MG63 (cell line): ENCODE measurements around the gene NPY. TPM values are rescaled to one million over a fixed set of nuclear protein-coding genes. Genes with fewer than 3 reads are reported as not detected.

Experiments
- DNase-seq: peaks from one replicate; pipeline ENCODE4 v3.0.0-alpha.2; 2020
- H3K27me3 ChIP-seq: fragments of 250-450 bp; sonication (Bioruptor Pico); 2 replicates; pipeline ENCODE4 v1.5.1; 2020; ENCODE audit warnings: mild to moderate bottlenecking, moderate library complexity
- H3K36me3 ChIP-seq: fragments of 250-450 bp; sonication (Bioruptor Pico); 2 replicates; pipeline ENCODE4 v1.5.1; 2020; ENCODE audit warnings: mild to moderate bottlenecking, moderate library complexity
- H3K4me3 ChIP-seq: fragments of 250-450 bp; sonication (Bioruptor Pico); 2 replicates; pipeline ENCODE4 v1.5.1; 2020; ENCODE audit warnings: mild to moderate bottlenecking, moderate library complexity
- H3K9me3 ChIP-seq: fragments of 250-450 bp; sonication (Bioruptor Pico); 2 replicates; pipeline ENCODE4 v1.5.1; 2020; ENCODE audit warnings: mild to moderate bottlenecking, moderate library complexity
- total RNA-seq: library from RNA; depleted of rRNA; stranded (reverse); fragments of >200 nt; shearing (Covaris generic); gene quantifications from 2 replicates; pipeline ENCODE4 v1.2.3, GENCODE V29; 2014; ENCODE audit warnings: low replicate concordance

The NPY gene
- total RNA-seq, 1 experiment from 2014 or later = not detected

DNA sequence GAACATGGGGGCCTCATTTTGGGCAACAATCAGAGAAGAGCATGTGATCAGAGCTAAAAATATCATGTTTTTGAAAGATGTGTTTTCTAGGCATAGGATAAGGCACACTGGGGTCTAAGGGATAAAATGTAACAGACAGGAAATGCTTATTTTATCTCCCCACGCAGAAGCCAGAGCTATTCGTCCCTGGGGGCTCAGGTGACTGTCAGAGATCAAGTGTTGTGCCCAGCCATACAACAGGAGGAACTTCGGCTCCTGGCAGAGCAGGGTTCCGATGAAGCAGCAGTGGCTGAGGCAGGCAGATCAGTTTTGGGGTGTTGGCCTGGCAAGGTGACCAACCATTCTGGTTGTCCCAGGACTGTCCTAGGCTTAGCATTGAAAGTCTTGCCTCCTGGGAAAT is 15.2 kb downstream of the NPY start:
- no peaks in the 10 kb centered on the region for H3K9me3 ChIP-seq
- no peaks in the 10 kb centered on the region for H3K36me3 ChIP-seq
- H3K27me3 ChIP-seq = 0 out of 2 replicates have a peak, but pooled peaks cover 2% of the 10 kb centered on the region
- no peak for DNase-seq
- H3K4me3 ChIP-seq = no peak overlapping the region

DNA sequence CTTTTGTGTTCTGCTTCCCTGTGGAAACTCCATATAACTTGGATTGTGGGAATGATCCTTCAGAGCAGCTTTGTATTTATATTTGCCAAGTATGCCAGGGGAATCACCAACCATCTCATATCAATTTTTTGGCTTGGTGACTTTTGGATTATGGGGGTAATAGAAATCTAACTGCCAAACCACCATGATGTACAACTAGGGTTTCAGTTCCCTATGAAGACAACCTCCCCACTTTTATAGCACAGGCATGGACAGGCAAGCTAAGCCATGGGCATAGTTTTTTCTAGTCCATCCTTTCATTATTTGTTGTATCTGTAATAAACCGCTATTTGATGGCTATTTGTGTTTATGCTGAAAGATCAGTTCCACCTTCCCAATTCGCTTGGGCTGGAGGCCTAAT is 17.7 kb downstream of the NPY start:
- peaks cover 2% of the 10 kb centered on the region; the same call in 1 of the 2 replicates for H3K27me3 ChIP-seq
- no peak for DNase-seq
- no peak overlapping the region for H3K4me3 ChIP-seq
- H3K36me3 ChIP-seq = no peaks in the 10 kb centered on the region
- no peaks in the 10 kb centered on the region for H3K9me3 ChIP-seq

DNA sequence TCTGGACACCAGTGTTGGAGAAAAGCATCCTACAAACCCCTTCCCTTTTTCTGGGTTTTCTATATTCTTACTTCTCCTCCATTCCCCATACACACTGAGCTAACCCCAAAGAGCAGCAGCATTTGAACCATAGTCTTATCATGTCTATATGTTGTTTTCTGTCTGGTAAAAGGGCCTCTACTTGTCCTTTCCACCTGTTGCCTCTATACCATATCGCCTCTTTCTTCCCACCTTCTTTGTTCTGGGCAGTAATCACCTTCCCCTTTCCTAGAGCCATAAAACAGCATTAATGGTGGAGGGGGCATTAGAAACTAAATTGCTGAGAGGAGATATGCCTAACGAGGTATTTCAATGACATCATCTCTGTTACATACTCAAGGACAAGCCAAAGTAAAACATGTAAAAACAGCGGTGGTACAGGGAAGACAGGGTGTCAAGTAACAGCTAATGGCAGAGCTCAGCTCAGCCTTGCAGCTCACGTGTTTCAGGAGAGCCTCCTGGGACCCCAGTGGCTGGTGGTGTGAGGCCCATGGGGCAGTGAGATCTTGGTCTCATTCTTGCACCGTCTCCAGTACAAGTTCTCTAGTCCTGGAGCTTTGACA is 20.6 kb downstream of the NPY start:
- Histone ChIP-seq H3K27me3 (peaks cover 1% of the 10 kb centered on the region; the same call in 1 of the 2 replicates), H3K9me3 (no peaks in the 10 kb centered on the region), H3K36me3 (no peaks in the 10 kb centered on the region), H3K4me3 (no peak overlapping the region)
- no peak for DNase-seq

DNA sequence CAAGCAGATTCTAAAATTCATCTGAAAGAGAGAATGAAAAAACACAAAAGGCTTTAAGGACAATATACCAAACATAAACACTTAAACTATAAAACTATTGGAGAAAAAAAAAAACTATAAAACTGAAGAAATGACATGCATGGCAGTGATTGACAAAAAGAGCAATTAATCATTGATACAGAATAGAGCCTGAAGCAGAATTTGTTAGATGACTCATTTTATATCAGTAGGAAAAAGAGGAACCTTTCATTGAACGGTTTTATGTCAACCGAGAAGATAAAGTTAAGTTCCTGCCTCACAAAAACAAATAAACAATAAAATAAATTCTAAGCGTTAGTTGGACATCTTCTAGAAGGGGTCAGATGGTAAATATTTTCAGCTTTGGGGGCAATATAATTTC is 23.3 kb downstream of the NPY start:
- Histone ChIP-seq H3K27me3 (no peaks in the 10 kb centered on the region; the same call in 1 of the 2 replicates), H3K36me3 (no peaks in the 10 kb centered on the region), H3K9me3 (no peaks in the 10 kb centered on the region), H3K4me3 (no peak overlapping the region)
- DNase-seq = no peak

DNA sequence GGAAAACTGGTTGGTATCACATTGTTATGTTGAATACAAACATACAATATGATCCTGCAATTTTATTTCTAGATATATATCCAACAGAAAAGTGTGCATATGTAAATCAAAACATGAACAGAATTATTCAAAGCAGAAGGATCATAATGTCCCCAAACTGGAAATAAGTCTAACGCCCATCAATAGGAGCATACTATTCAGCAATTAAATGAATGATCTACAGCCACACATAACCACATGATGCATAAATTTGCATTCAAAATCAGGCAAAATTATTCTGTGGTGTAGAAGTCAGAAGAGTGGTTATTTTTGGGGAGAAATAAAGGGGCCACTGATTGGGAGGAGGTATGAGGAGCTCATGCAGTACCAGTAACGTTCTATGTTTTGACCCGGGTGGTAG is 28.6 kb downstream of the NPY start:
- Histone ChIP-seq H3K27me3 (no peaks in the 10 kb centered on the region), H3K36me3 (no peaks in the 10 kb centered on the region), H3K9me3 (no peaks in the 10 kb centered on the region), H3K4me3 (no peak overlapping the region)
- DNase-seq = no peak

DNA sequence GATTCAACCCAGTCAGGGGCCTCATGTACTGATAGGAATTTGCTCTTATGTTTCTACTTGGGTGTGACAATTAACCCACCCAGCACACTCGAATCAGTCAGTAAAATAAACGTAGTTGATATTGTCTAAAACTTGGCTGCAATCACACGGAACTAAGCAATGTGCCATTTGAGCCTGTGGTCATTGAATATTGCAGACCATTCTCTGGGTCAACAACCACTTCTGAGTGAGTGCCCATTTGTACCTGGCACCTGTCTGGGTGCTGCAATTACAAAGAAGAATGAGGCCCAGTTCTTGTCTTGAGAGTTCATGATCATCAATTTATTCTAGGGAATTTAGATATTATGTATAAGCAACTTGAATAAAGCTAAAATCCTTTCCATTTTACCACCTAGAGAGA is 29.8 kb downstream of the NPY start:
- Histone ChIP-seq H3K4me3 (no peak overlapping the region), H3K27me3 (no peaks in the 10 kb centered on the region), H3K36me3 (no peaks in the 10 kb centered on the region), H3K9me3 (no peaks in the 10 kb centered on the region)
- DNase-seq = no peak

DNA sequence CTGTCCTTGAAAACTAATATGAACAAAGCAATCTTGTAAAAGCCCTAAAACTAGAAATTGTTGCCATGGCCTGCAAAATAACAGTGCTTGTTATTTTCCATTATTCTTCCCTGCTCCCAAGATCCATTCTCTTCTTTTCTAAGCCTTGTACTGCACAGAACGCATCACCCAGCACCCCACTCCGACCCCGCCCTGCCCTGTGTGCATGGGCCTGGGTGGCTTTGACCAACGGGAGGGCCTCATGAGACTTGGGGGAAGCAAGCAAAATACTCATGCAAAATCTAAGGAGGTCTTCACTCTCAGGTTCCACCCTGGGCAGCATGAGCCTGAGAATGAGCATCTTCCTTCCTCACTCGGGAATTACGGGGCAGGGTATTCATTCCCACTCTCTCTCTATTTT is 32.4 kb downstream of the NPY start:
- Histone ChIP-seq H3K36me3 (no peaks in the 10 kb centered on the region), H3K9me3 (no peaks in the 10 kb centered on the region), H3K27me3 (peaks cover 6% of the 10 kb centered on the region), H3K4me3 (no peak overlapping the region)
- DNase-seq = no peak

DNA sequence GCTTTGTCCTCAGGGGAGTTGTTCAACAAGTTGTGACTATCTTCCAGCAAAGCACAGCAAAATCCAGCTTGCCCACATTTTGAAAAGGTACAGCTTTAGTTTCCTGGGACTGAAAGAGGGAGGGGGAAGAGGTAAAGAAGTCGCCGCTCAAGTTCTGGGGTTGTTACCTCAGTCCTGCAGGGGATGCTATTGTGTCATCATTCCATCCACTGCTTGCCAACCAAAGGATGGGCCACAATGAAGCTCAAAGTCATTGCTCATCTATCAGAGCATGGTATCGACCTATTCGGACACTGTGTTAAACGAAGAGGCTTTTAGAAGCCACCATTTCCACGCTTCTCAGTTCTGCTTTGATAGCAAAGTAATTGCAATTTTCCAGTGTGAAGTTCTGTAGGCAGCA is 34.3 kb downstream of the NPY start:
- no peak for DNase-seq
- peaks cover 9% of the 10 kb centered on the region for H3K27me3 ChIP-seq

DNA sequence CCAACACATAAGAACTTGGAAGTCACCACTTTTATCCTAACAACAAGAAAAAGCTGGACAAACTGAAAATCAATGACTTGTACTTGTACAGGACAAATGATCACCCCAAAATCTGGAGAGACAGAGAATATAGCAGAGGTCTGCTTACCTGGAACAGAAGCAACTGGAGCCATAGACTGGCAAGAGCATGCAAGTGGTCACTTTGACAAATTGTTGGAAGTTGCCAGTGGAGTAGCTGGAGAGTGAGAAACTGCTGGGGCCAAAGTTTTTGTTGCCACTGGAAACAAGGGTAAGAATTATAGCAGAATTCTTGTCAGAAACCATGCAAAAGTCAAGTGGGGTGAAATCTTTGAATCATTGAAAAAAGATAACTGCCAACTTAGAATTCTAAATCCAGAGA is 35.2 kb downstream of the NPY start:
- Histone ChIP-seq H3K4me3 (no peak overlapping the region), H3K9me3 (no peaks in the 10 kb centered on the region), H3K36me3 (no peaks in the 10 kb centered on the region), H3K27me3 (peaks cover 9% of the 10 kb centered on the region)
- DNase-seq = no peak

More for the DNA sequence above, 34.3 kb downstream of the NPY start:
- no peaks in the 10 kb centered on the region for H3K36me3 ChIP-seq
- H3K9me3 ChIP-seq = no peaks in the 10 kb centered on the region
- H3K4me3 ChIP-seq = no peak overlapping the region

DNA sequence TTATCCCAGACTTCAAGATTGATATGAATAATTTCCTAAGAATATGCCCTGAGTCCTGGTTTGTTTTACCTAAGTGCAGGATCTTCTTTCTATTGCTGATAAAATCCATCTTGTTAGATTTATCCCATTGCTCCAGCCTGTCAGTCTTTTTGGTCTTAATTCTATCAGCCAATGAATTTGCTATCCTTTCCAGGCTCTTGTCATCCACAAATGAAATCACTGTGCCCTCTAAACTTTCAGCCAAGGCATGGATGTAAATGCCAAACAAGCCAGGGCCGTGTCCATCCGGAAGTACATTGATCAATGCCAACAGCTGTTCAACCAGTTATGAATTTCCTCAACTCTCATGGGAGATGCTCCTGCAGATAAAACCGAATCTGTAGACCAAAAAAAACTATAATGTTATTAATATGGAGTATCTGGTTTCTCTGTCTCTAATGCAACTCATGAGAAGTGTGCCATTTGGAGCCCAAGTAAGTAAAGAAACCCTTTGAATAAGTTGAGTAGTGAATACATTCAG is 40.0 kb downstream of the NPY start:
- DNase-seq = no peak
- Histone ChIP-seq H3K4me3 (no peak overlapping the region), H3K27me3 (peaks cover 9% of the 10 kb centered on the region), H3K9me3 (no peaks in the 10 kb centered on the region), H3K36me3 (no peaks in the 10 kb centered on the region)

DNA sequence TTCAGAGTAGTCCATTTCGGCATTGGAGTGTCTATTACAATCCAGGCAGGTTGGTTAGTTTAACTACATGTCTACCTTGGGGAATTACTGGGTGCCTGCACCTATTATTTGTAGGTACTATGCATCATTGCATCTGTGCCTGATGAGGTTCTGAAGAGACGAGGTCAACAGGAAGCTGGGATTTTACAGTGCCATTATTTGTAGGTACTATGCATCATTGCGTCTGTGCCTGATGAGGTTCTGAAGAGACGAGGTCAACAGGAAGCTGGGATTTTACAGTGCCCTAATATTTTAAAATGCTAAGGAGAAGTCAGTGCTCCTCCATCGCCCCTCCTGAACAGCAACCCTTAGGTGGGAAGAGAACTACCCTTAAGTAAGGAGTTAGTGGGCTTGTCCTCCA is 41.7 kb downstream of the NPY start:
- no peaks in the 10 kb centered on the region for H3K36me3 ChIP-seq
- peaks cover 4% of the 10 kb centered on the region for H3K27me3 ChIP-seq
- DNase-seq = no peak
- no peak overlapping the region for H3K4me3 ChIP-seq
- H3K9me3 ChIP-seq = no peaks in the 10 kb centered on the region

DNA sequence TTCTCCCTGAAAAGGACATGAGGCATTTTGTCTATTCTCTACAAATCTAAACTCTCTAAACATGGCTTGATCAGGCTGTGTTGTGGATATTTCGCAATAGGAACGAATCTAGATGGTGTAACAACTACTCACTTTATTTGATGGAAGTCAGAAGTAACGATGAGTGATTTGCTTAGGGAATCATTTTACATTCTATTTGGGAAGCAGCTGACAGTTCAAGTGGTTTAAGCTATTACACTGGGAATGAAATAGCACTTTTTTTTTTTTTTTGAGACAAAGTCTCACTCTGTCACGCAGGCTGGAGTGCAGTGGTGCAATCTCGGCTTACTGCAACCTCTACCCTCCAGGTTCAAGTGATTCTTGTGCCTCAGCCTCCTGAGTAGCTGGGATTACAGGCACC is 44.1 kb downstream of the NPY start:
- Histone ChIP-seq H3K36me3 (no peaks in the 10 kb centered on the region), H3K9me3 (no peaks in the 10 kb centered on the region), H3K4me3 (no peak overlapping the region), H3K27me3 (no peaks in the 10 kb centered on the region)
- DNase-seq = no peak

DNA sequence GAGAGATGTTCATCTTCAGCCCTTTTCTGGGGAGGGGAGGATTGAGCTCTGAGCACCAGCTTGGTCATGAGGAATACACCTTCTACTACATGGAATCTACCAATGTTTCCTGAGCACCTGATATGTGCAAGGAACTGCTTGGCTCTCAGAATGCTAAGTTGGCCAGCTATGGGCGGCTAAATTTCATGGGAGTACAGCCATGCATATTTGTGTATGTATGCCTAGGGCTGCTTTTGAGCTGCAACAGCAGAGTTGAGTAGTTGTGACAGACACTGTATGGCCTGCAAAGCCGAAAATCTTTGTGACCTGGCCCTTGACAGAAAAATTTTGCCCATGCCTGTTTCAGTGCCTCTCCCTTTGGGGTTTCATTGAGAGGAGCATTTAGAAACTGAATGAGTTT is 44.9 kb downstream of the NPY start:
- no peak for DNase-seq
- Histone ChIP-seq H3K27me3 (no peaks in the 10 kb centered on the region), H3K9me3 (no peaks in the 10 kb centered on the region), H3K36me3 (no peaks in the 10 kb centered on the region), H3K4me3 (no peak overlapping the region)

DNA sequence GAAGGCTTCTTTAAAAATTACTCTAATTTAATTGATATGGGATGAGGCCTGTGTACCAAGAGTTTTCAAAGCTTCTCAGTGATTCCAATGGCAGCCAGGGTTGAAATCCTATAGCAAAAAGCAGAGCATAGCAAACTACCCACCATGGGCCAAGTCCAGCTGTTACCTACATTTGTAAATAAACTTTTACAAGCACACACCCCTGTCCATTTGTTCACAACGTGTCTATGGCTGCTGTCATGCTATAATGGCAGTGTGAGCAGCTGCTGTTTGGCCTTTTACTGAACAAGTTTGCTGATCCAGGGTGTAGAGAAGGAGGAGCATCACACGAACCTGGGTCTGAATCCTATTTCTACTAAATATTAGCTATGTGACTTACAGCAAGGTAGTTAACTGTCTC is 50.0 kb downstream of the NPY start:
- Histone ChIP-seq H3K9me3 (no peaks in the 10 kb centered on the region), H3K27me3 (peaks cover 3% of the 10 kb centered on the region; the same call in 1 of the 2 replicates), H3K36me3 (no peaks in the 10 kb centered on the region), H3K4me3 (no peak overlapping the region)
- no peak for DNase-seq

DNA sequence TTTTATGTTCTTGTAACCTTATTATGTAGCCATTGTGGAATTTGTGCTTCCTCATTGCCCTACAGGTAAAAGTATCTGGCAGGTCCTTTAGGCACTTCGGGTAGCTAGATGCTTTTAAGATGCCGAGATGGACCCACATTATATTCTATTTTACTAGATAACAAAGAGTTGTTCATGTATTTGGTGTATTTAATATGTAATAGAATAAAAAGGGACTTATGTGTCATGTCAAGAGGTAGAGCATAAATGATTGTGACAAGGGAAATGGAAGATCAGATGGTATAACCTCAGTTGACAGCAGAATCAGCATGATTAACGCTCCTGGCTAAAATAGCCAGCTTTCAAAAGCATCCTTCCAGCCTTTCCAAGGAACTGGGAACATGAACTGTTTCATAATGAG is 50.6 kb downstream of the NPY start:
- Histone ChIP-seq H3K4me3 (no peak overlapping the region), H3K9me3 (no peaks in the 10 kb centered on the region), H3K27me3 (peaks cover 3% of the 10 kb centered on the region; the same call in 1 of the 2 replicates), H3K36me3 (no peaks in the 10 kb centered on the region)
- no peak for DNase-seq

DNA sequence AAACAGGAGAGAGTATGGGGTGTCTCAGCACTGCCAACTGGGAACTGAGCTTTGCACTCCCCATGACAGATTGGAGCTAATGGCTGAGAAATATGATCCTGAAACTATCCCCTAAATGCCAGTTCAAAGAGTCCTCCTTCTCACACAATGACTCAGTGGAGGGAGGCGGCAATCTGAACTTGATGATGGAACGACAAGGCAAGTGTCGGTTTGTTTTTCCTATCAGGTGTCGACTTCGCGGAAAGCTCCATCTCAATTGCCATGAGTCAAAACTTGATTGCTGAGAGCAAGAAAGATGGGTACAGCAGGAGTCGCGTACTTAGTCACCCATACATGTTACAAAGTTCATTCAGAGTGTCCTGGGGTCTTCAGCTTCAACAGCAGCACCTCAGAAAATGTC is 52.5 kb downstream of the NPY start:
- Histone ChIP-seq H3K36me3 (no peaks in the 10 kb centered on the region), H3K4me3 (no peak overlapping the region), H3K27me3 (peaks cover 3% of the 10 kb centered on the region; the same call in 1 of the 2 replicates), H3K9me3 (no peaks in the 10 kb centered on the region)
- DNase-seq = no peak

DNA sequence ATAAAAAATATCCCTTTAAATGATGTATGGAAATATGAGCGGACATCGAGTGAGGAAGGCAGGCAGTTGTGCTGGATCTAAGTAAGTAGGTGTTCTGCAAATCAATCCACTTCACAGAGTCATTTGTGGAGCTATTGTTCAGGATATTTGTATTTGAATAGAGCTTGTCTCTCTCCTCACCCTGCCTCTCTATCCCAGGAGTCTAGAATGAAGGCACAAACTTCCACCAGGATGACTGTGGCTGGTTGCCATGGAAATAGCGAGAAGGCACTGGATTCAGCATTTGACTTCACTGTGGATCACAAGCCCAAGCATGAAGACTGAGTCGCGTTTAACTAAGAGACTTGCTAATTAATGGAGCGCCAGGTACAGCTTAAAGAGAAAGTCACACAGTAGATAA is 53.2 kb downstream of the NPY start:
- H3K9me3 ChIP-seq = no peaks in the 10 kb centered on the region
- H3K36me3 ChIP-seq = no peaks in the 10 kb centered on the region
- H3K4me3 ChIP-seq = no peak overlapping the region
- no peak for DNase-seq
- peaks cover 3% of the 10 kb centered on the region; the same call in 1 of the 2 replicates for H3K27me3 ChIP-seq

DNA sequence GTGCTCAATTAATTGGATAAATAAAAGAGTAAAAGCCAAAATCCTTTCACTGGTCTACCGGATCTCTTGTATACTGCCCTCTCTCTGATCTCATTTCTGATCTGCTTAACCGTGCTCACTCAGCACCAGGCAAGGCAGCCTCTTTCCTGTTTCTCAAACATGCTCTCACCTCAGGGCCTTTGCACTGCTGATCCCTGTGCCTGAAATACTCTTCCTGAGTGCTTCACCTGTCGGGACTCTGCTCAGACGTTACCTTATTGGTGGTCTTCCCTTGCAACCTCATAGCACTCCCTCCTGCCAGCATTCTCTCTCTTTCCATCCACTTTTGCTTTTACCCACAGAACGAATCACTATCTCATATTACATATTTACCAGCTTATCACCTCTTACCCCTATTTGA is 55.6 kb downstream of the NPY start:
- Histone ChIP-seq H3K9me3 (no peaks in the 10 kb centered on the region), H3K4me3 (no peak overlapping the region), H3K27me3 (peaks cover 3% of the 10 kb centered on the region; the same call in 1 of the 2 replicates), H3K36me3 (no peaks in the 10 kb centered on the region)
- DNase-seq = no peak
